HepG2 (cell line): ENCODE measurements around the gene RBM44. TPM values are rescaled to one million over a fixed set of nuclear protein-coding genes. Genes with fewer than 3 reads are reported as not detected.
A peak's percentile ranks its signal among the peaks of the same experiment; 100 is the strongest.

ENCODE experiments used
- ARID5B ChIP-seq: IDR thresholded peaks from 2 replicates; pipeline ENCODE4 v1.4.0; 2020; ENCODE audit warnings: mild to moderate bottlenecking, missing genetic modification reagents
- GABPA ChIP-seq, 2 experiments: IDR thresholded peaks; 2 replicates each; pipeline ENCODE4 v1.6.1; 2011 to 2016; ENCODE audit warnings: low read depth in 2 of 2, low read length in 1 of 2, missing biosample characterization in 1 of 2, missing genetic modification characterization in 1 of 2
- GATAD1 ChIP-seq: IDR thresholded peaks from 2 replicates; pipeline ENCODE4 v1.6.1; 2016; ENCODE audit warnings: missing genetic modification reagents, missing compliant biosample characterization
- HOXA3 ChIP-seq: sonication (generic); formaldehyde crosslinking; IDR thresholded peaks from 2 replicates; pipeline ENCODE4 v1.5.0; 2020; ENCODE audit warnings: missing genetic modification reagents
- MAFK ChIP-seq, 2 experiments: IDR thresholded peaks in 1 of 2; conservative IDR thresholded peaks in 1 of 2; 2 replicates each; pipeline ENCODE4 v1.6.1; 2011; ENCODE audit warnings: improper control_type of control experiment in 2 of 2, low read length in 2 of 2
- MAZ ChIP-seq, 2 experiments: sonication (generic) in 1 of 2; formaldehyde crosslinking in 1 of 2; IDR thresholded peaks; 2 replicates each; pipeline versions ENCODE4 v1.5.0 to v1.6.1; 2012 to 2020; ENCODE audit warnings: low read depth in 2 of 2, mild to moderate bottlenecking in 2 of 2, borderline replicate concordance in 1 of 2, improper control_type of control experiment in 1 of 2, low read length in 1 of 2, missing genetic modification reagents in 1 of 2, moderate library complexity in 1 of 2
- MEF2D ChIP-seq: sonication (generic); formaldehyde crosslinking; IDR thresholded peaks from 2 replicates; pipeline ENCODE4 v1.5.1; 2020; ENCODE audit warnings: mild to moderate bottlenecking, missing genetic modification reagents
- MLXIP ChIP-seq: sonication (generic); formaldehyde crosslinking; IDR thresholded peaks from 2 replicates; pipeline ENCODE4 v1.9.0; 2021; ENCODE audit warnings: missing genetic modification reagents, borderline replicate concordance
- MZF1 ChIP-seq: sonication (generic); formaldehyde crosslinking; IDR thresholded peaks from 2 replicates; pipeline ENCODE4 v1.8.1; 2023; ENCODE audit warnings: mild to moderate bottlenecking, missing genetic modification reagents, borderline replicate concordance
- SAP130 ChIP-seq: IDR thresholded peaks from 2 replicates; pipeline ENCODE4 v1.6.1; 2016; ENCODE audit warnings: low read depth
- STAG1 ChIP-seq: sonication (generic); formaldehyde crosslinking; IDR thresholded peaks from 2 replicates; pipeline ENCODE4 v1.4.0; 2020; ENCODE audit warnings: missing genetic modification reagents
- TOPORS ChIP-seq: sonication (generic); formaldehyde crosslinking; IDR thresholded peaks from 2 replicates; pipeline ENCODE4 v1.8.0; 2023; ENCODE audit warnings: mild to moderate bottlenecking, missing genetic modification reagents
- XRCC5 ChIP-seq: fragments of 200-400 bp; formaldehyde crosslinking; optimal IDR thresholded peaks from 2 replicates; pipeline ENCODE3; 2017; ENCODE audit warnings: mild to moderate bottlenecking, low read length
- ZNF224 ChIP-seq: sonication (generic); formaldehyde crosslinking; IDR thresholded peaks from 2 replicates; pipeline ENCODE4 v1.5.0; 2020; ENCODE audit warnings: mild to moderate bottlenecking, missing genetic modification reagents
- ZNF598 ChIP-seq: sonication (generic); formaldehyde crosslinking; IDR thresholded peaks from 2 replicates; pipeline ENCODE4 v1.5.1; 2020; ENCODE audit warnings: mild to moderate bottlenecking, missing genetic modification reagents, borderline replicate concordance
- ZNF768 ChIP-seq: sonication (generic); formaldehyde crosslinking; IDR thresholded peaks from 2 replicates; pipeline ENCODE4 v1.4.0; 2020; ENCODE audit warnings: missing genetic modification reagents
- ZSCAN29 ChIP-seq: sonication (generic); formaldehyde crosslinking; conservative IDR thresholded peaks from 2 replicates; pipeline ENCODE4 v1.4.0; 2020; ENCODE audit warnings: mild to moderate bottlenecking, missing genetic modification reagents
- polyA plus RNA-seq, 8 experiments: library from polyadenylated mRNA; depleted of rRNA in 3 of 8; stranded (reverse) in 7 of 8; unstranded in 1 of 8; fragments of >200 nt; fragmentation: Illumina TruSeq in 4 of 8; extraction: Trizol in 4 of 8; gene quantifications; 2 replicates each; pipeline versions ENCODE4 v1.2.1 to v1.2.3, GENCODE V29; 2011 to 2016; ENCODE audit warnings: low read depth in 4 of 8, missing spikeins in 1 of 8, mixed read lengths in 1 of 8; ENCODE audit not compliant: insufficient read depth in 1 of 8
- total RNA-seq, 5 experiments: library from RNA; depleted of rRNA; stranded (reverse); fragments of >200 nt; fragmentation: Illumina TruSeq; extraction: Trizol; gene quantifications; 2 replicates each; pipeline ENCODE4 v1.2.3, GENCODE V29; 2016; ENCODE audit warnings: low read depth in 1 of 5
- TF ChIP-seq, protein P1 (sequence below): sonication (generic); formaldehyde crosslinking; IDR thresholded peaks from 2 replicates; pipeline ENCODE4 v1.5.1; 2020; ENCODE audit warnings: missing genetic modification reagents, mild to moderate bottlenecking, borderline replicate concordance

The RBM44 gene
- total and polyA plus RNA-seq, 2 of the 13 experiments (the other 11 are each of a cell fraction or from before 2014, with no cell fraction given), result 0.13 to 0.50 TPM

DNA sequence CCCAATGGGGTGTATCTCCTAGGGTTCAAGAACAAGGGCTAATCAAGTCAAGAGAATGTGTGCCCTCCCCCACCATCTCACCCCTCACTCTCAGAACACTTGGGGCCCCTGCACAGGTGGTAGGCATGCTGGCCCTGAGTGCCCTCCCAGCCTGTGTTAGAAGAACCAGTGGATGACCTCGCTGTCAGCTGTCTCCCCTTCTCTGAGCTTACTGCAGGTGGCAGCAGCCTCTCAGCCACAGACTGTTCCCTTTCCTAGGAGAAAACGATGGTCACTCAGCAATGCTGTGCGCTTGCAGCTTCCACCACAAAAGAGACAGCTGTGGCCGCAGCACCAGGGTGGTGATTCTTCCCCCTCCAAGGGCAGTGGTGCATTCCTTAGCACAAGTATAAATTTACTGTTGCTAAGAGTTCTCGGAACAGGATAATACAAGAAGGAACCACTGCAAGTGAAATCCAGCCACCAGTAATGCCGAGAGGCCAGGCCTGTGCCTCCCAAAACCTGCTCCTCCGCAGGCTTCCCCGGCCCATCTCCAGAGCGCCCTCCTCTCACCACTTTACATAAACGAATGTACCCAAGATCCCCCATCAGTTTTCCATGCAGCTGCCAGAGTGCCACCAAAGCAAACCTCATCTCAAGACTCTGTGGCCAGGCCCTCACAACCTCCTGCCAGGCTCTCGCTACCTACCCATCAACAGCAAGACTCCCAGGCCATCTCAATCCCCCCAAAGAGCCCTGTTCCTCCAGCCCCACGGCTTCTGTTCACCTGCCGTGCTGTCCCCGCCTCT, 59.9 kb downstream of the RBM44 start (continued):
- TF ChIP-seq GABPA (IDR thresholded peaks at IDR 0.05; ENCODE audit: low read depth, low read length), result no peak
- no peak for TF ChIP-seq GABPA (CRISPR knock-in tag; IDR thresholded peaks at IDR 0.05; ENCODE audit: low read depth)
- TF ChIP-seq HOXA3 (CRISPR knock-in tag), result peak; percentile 45; the same call in 1 of the 2 replicates
- no peak for TF ChIP-seq MZF1 (CRISPR knock-in tag)
- TF ChIP-seq ARID5B (CRISPR knock-in tag), result peak; percentile 46; the same call in 1 of the 2 replicates
- TF ChIP-seq ZNF598 (CRISPR knock-in tag), result no peak
- peak; percentile 56 for TF ChIP-seq SAP130 (CRISPR knock-in tag)
- peak; percentile 61 for TF ChIP-seq MEF2D (CRISPR knock-in tag)
- no peak for TF ChIP-seq MAZ (IDR thresholded peaks at IDR 0.05; ENCODE audit: borderline replicate concordance, low read depth, low read length)
- TF ChIP-seq MAZ (CRISPR knock-in tag; IDR thresholded peaks at IDR 0.05; ENCODE audit: low read depth), result peak; percentile 60; the same call in 1 of the 2 replicates
- no peak for TF ChIP-seq ZSCAN29 (CRISPR knock-in tag)
- peak; percentile 98 for TF ChIP-seq STAG1 (CRISPR knock-in tag)
- peak; percentile 68 for TF ChIP-seq XRCC5
- TF ChIP-seq ZNF768, result 0 out of 2 replicates have a peak, but pooled peaks have one; percentile 20
- TF ChIP-seq MLXIP (CRISPR knock-in tag), result no peak
- TF ChIP-seq ZNF224, result 0 out of 2 replicates have a peak, but pooled peaks have one; percentile 34
- TF ChIP-seq, protein P1, sequence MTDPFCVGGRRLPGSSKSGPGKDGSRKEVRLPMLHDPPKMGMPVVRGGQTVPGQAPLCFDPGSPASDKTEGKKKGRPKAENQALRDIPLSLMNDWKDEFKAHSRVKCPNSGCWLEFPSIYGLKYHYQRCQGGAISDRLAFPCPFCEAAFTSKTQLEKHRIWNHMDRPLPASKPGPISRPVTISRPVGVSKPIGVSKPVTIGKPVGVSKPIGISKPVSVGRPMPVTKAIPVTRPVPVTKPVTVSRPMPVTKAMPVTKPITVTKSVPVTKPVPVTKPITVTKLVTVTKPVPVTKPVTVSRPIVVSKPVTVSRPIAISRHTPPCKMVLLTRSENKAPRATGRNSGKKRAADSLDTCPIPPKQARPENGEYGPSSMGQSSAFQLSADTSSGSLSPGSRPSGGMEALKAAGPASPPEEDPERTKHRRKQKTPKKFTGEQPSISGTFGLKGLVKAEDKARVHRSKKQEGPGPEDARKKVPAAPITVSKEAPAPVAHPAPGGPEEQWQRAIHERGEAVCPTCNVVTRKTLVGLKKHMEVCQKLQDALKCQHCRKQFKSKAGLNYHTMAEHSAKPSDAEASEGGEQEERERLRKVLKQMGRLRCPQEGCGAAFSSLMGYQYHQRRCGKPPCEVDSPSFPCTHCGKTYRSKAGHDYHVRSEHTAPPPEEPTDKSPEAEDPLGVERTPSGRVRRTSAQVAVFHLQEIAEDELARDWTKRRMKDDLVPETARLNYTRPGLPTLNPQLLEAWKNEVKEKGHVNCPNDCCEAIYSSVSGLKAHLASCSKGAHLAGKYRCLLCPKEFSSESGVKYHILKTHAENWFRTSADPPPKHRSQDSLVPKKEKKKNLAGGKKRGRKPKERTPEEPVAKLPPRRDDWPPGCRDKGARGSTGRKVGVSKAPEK, result peak; percentile 55; the same call in 1 of the 2 replicates
- 0 out of 4 replicates have a peak, but pooled peaks of 1 of the 2 experiments have one; percentile 2 for TF ChIP-seq MAFK (conservative IDR thresholded peaks at IDR 0.05 in 1 of 2, IDR thresholded peaks at IDR 0.05 in 1 of 2; ENCODE audit: low read length in 2 of 2)
- TF ChIP-seq GATAD1 (CRISPR knock-in tag), result peak; percentile 64
- no peak for TF ChIP-seq TOPORS (CRISPR knock-in tag)
